Measurements from ENCODE around the gene AADAT.
"Not testable (repeated sequence)": the region's sequence is repeated elsewhere in the genome, so short reads cannot be mapped to it uniquely, and the experiment has no call there.

Gene AADAT

GRCh38 chr4:170110285-170110672, 20.5 kb upstream of the AADAT start:
- Histone ChIP-seq H3K4me1 (ENCODE audit: control extremely low read depth in 1 of 4, control insufficient read depth in 4 of 4, insufficient read depth in 4 of 4, low read length in 3 of 4) (no peaks in the 10 kb centered on the region), H3K27me3 (replicated peaks in 2 of 5; ENCODE audit: control insufficient read depth in 4 of 5, insufficient read depth in 5 of 5, low read length in 4 of 5) (no peaks in the 10 kb centered on the region), H3K9me3 (ENCODE audit: control extremely low read depth in 1 of 5, control insufficient read depth in 4 of 5, insufficient read depth in 2 of 5, low read depth in 1 of 5, low read length in 4 of 5) (no peaks in the 10 kb centered on the region), H3K36me3 (ENCODE audit: control insufficient read depth in 4 of 4, insufficient read depth in 4 of 4, low read length in 3 of 4) (no peaks in the 10 kb centered on the region), H3K4me3 (ENCODE audit: control insufficient read depth in 1 of 7, extremely low read depth in 1 of 7, insufficient read depth in 4 of 7, low read depth in 2 of 7, low read length in 6 of 7) (no peak overlapping the region), H3K27ac (ENCODE audit: insufficient read depth in 1 of 2, low read depth in 1 of 2, low read length in 2 of 2, poor library complexity in 1 of 2, severe bottlenecking in 2 of 2) (no peak overlapping the region)
- ChIA-PET CTCF (no interaction called here), POLR2A (no interaction called here)
- no peak for DNase-seq
- 86% methylated on average over 4 of the region's 5 CpGs for WGBS (ENCODE audit: insufficient coverage)

- POLR2A ChIA-PET: no interaction called here
- Histone ChIP-seq H3K4me1 (ENCODE audit: control extremely low read depth in 1 of 4, control insufficient read depth in 4 of 4, insufficient read depth in 4 of 4, low read length in 3 of 4) (no peaks in the 10 kb centered on the region), H3K27me3 (replicated peaks in 2 of 5; ENCODE audit: control insufficient read depth in 4 of 5, insufficient read depth in 5 of 5, low read length in 4 of 5) (no peaks in the 10 kb centered on the region), H3K27ac (ENCODE audit: insufficient read depth in 1 of 2, low read depth in 1 of 2, low read length in 2 of 2, poor library complexity in 1 of 2, severe bottlenecking in 2 of 2) (no peak overlapping the region), H3K36me3 (ENCODE audit: control insufficient read depth in 4 of 4, insufficient read depth in 4 of 4, low read length in 3 of 4) (no peaks in the 10 kb centered on the region), H3K4me3 (ENCODE audit: control insufficient read depth in 1 of 7, extremely low read depth in 1 of 7, insufficient read depth in 4 of 7, low read depth in 2 of 7, low read length in 6 of 7) (no peak overlapping the region), H3K9me3 (ENCODE audit: control extremely low read depth in 1 of 5, control insufficient read depth in 4 of 5, insufficient read depth in 2 of 5, low read depth in 1 of 5, low read length in 4 of 5) (no peaks in the 10 kb centered on the region)
- CTCF ChIA-PET: no interaction called here
- 100% methylated on average over 5 of the region's 6 CpGs for WGBS (ENCODE audit: insufficient coverage)
- DNase-seq: no peak
These were observed 20.0 kb upstream of the AADAT start for GRCh38 chr4:170109586-170110284.

GRCh38 chr4:170106900-170107299, 17.1 kb upstream of the AADAT start:
- Histone ChIP-seq H3K4me3 (ENCODE audit: control insufficient read depth in 1 of 7, extremely low read depth in 1 of 7, insufficient read depth in 4 of 7, low read depth in 2 of 7, low read length in 6 of 7) (no peak overlapping the region), H3K9me3 (ENCODE audit: control extremely low read depth in 1 of 5, control insufficient read depth in 4 of 5, insufficient read depth in 2 of 5, low read depth in 1 of 5, low read length in 4 of 5) (no peaks in the 10 kb centered on the region), H3K27me3 (replicated peaks in 2 of 5; ENCODE audit: control insufficient read depth in 4 of 5, insufficient read depth in 5 of 5, low read length in 4 of 5) (no peaks in the 10 kb centered on the region), H3K36me3 (ENCODE audit: control insufficient read depth in 4 of 4, insufficient read depth in 4 of 4, low read length in 3 of 4) (no peaks in the 10 kb centered on the region), H3K4me1 (ENCODE audit: control extremely low read depth in 1 of 4, control insufficient read depth in 4 of 4, insufficient read depth in 4 of 4, low read length in 3 of 4) (no peaks in the 10 kb centered on the region), H3K27ac (ENCODE audit: insufficient read depth in 1 of 2, low read depth in 1 of 2, low read length in 2 of 2, poor library complexity in 1 of 2, severe bottlenecking in 2 of 2) (no peak overlapping the region)
- ChIA-PET POLR2A (no interaction called here), CTCF (no interaction called here)
- 93% methylated on average over 2 of the region's 4 CpGs for WGBS (ENCODE audit: insufficient coverage)
- no peak for DNase-seq

GRCh38 chr4:170102426-170102825, 12.7 kb upstream of the AADAT start:
- DNase-seq: no peak
- ChIA-PET POLR2A (no interaction called here), CTCF (interaction anchor here (1.3 kb wide), 1 partner anchor 9 kb away, joined by 3 read pairs; no protein-coding TSS in a partner anchor)
- Histone ChIP-seq H3K9me3 (ENCODE audit: control extremely low read depth in 1 of 5, control insufficient read depth in 4 of 5, insufficient read depth in 2 of 5, low read depth in 1 of 5, low read length in 4 of 5) (no peaks in the 10 kb centered on the region), H3K27me3 (replicated peaks in 2 of 5; ENCODE audit: control insufficient read depth in 4 of 5, insufficient read depth in 5 of 5, low read length in 4 of 5) (no peaks in the 10 kb centered on the region), H3K27ac (ENCODE audit: insufficient read depth in 1 of 2, low read depth in 1 of 2, low read length in 2 of 2, poor library complexity in 1 of 2, severe bottlenecking in 2 of 2) (no peak overlapping the region), H3K4me1 (ENCODE audit: control extremely low read depth in 1 of 4, control insufficient read depth in 4 of 4, insufficient read depth in 4 of 4, low read length in 3 of 4) (no peaks in the 10 kb centered on the region), H3K36me3 (ENCODE audit: control insufficient read depth in 4 of 4, insufficient read depth in 4 of 4, low read length in 3 of 4) (no peaks in the 10 kb centered on the region), H3K4me3 (ENCODE audit: control insufficient read depth in 1 of 7, extremely low read depth in 1 of 7, insufficient read depth in 4 of 7, low read depth in 2 of 7, low read length in 6 of 7) (no peak overlapping the region)
- WGBS (ENCODE audit: insufficient coverage): 100% methylated on average over 1 of the region's 1 CpG

- H3K27me3 ChIP-seq (replicated peaks in 2 of 5; ENCODE audit: control insufficient read depth in 4 of 5, insufficient read depth in 5 of 5, low read length in 4 of 5); H3K4me3 ChIP-seq (ENCODE audit: control insufficient read depth in 1 of 7, extremely low read depth in 1 of 7, insufficient read depth in 4 of 7, low read depth in 2 of 7, low read length in 6 of 7); H3K36me3 ChIP-seq (ENCODE audit: control insufficient read depth in 4 of 4, insufficient read depth in 4 of 4, low read length in 3 of 4); DNase-seq; H3K9me3 ChIP-seq (ENCODE audit: control extremely low read depth in 1 of 5, control insufficient read depth in 4 of 5, insufficient read depth in 2 of 5, low read depth in 1 of 5, low read length in 4 of 5); H3K27ac ChIP-seq (ENCODE audit: insufficient read depth in 1 of 2, low read depth in 1 of 2, low read length in 2 of 2, poor library complexity in 1 of 2, severe bottlenecking in 2 of 2); POLR2A ChIA-PET; H3K4me1 ChIP-seq (ENCODE audit: control extremely low read depth in 1 of 4, control insufficient read depth in 4 of 4, insufficient read depth in 4 of 4, low read length in 3 of 4); CTCF ChIA-PET: not testable (repeated sequence)
- WGBS (ENCODE audit: insufficient coverage): 100% methylated on average over 2 of the region's 2 CpGs
These were observed 8.4 kb upstream of the AADAT start for GRCh38 chr4:170098171-170098570.

GRCh38 chr4:170097681-170098080, 7.9 kb upstream of the AADAT start:
- Histone ChIP-seq H3K9me3 (ENCODE audit: control extremely low read depth in 1 of 5, control insufficient read depth in 4 of 5, insufficient read depth in 2 of 5, low read depth in 1 of 5, low read length in 4 of 5) (no peaks in the 10 kb centered on the region), H3K27ac (ENCODE audit: insufficient read depth in 1 of 2, low read depth in 1 of 2, low read length in 2 of 2, poor library complexity in 1 of 2, severe bottlenecking in 2 of 2) (no peak overlapping the region), H3K36me3 (ENCODE audit: control insufficient read depth in 4 of 4, insufficient read depth in 4 of 4, low read length in 3 of 4) (no peaks in the 10 kb centered on the region), H3K27me3 (replicated peaks in 2 of 5; ENCODE audit: control insufficient read depth in 4 of 5, insufficient read depth in 5 of 5, low read length in 4 of 5) (no peaks in the 10 kb centered on the region), H3K4me3 (ENCODE audit: control insufficient read depth in 1 of 7, extremely low read depth in 1 of 7, insufficient read depth in 4 of 7, low read depth in 2 of 7, low read length in 6 of 7) (no peak overlapping the region), H3K4me1 (ENCODE audit: control extremely low read depth in 1 of 4, control insufficient read depth in 4 of 4, insufficient read depth in 4 of 4, low read length in 3 of 4) (no peaks in the 10 kb centered on the region)
- 100% methylated on average over 2 of the region's 4 CpGs for WGBS (ENCODE audit: insufficient coverage)
- CTCF ChIA-PET: interaction anchor here (1.1 kb wide), 1 partner anchor 283 kb away, joined by 3 read pairs; no protein-coding TSS in a partner anchor
- no peak for DNase-seq
- POLR2A ChIA-PET: no interaction called here

GRCh38 chr4:170093973-170094535, 4.3 kb upstream of the AADAT start:
- 100% methylated on average over 1 of the region's 2 CpGs for WGBS (ENCODE audit: insufficient coverage)
- Histone ChIP-seq H3K27ac (ENCODE audit: insufficient read depth in 1 of 2, low read depth in 1 of 2, low read length in 2 of 2, poor library complexity in 1 of 2, severe bottlenecking in 2 of 2) (no peak overlapping the region), H3K9me3 (ENCODE audit: control extremely low read depth in 1 of 5, control insufficient read depth in 4 of 5, insufficient read depth in 2 of 5, low read depth in 1 of 5, low read length in 4 of 5) (no peaks in the 10 kb centered on the region), H3K4me3 (ENCODE audit: control insufficient read depth in 1 of 7, extremely low read depth in 1 of 7, insufficient read depth in 4 of 7, low read depth in 2 of 7, low read length in 6 of 7) (no peak overlapping the region), H3K4me1 (ENCODE audit: control extremely low read depth in 1 of 4, control insufficient read depth in 4 of 4, insufficient read depth in 4 of 4, low read length in 3 of 4) (peaks cover 0 to 13% (median 8%) of the 10 kb centered on the region in 4 experiments), H3K27me3 (replicated peaks in 2 of 5; ENCODE audit: control insufficient read depth in 4 of 5, insufficient read depth in 5 of 5, low read length in 4 of 5) (no peaks in the 10 kb centered on the region), H3K36me3 (ENCODE audit: control insufficient read depth in 4 of 4, insufficient read depth in 4 of 4, low read length in 3 of 4) (no peaks in the 10 kb centered on the region)
- ChIA-PET CTCF (interaction anchor here (1.0 kb wide), 1 partner anchor 284 kb away, joined by 3 read pairs; no protein-coding TSS in a partner anchor), POLR2A (no interaction called here)
- no peak for DNase-seq

All from common myeloid progenitor, CD34-positive (primary cell).